Measurements from ENCODE around the gene FGD4. TPM values are rescaled to one million over a fixed set of nuclear protein-coding genes. Genes with fewer than 3 reads are reported as not detected.

FGD4 gene
- total RNA-seq, 4 donors from 2014 or later = 22.1 to 56.7 (median 38.0) TPM

- no peaks in the 10 kb centered on the region for H3K9me3 ChIP-seq
- no peak for ATAC-seq
- no peak overlapping the region for H3K27ac ChIP-seq
- 94 to 100% methylated on average over 2 of the region's 2 CpGs for WGBS, 2 donors (ENCODE audit: low coverage in 1 of 2)
- H3K36me3 ChIP-seq = peaks cover 0 to 4% of the 10 kb centered on the region in 2 donors
- H3K27me3 ChIP-seq = no peaks in the 10 kb centered on the region
- H3K4me3 ChIP-seq = no peak overlapping the region
- no peak for TF ChIP-seq POLR2A (IDR thresholded peaks at IDR 0.05)
- no peak for TF ChIP-seq EP300 (IDR thresholded peaks at IDR 0.05)
- no peak for TF ChIP-seq POLR2AphosphoS5 (IDR thresholded peaks at IDR 0.05)
- no peak for TF ChIP-seq CTCF (IDR thresholded peaks at IDR 0.05)
- H3K4me1 ChIP-seq = peaks cover 0 to 3% (median 0%) of the 10 kb centered on the region in 3 donors
Measured at GRCh38 chr12:32462908-32463307, 63.5 kb downstream of the FGD4 start.

- no peak for TF ChIP-seq EP300 (IDR thresholded peaks at IDR 0.05)
- no peak for TF ChIP-seq POLR2AphosphoS5 (IDR thresholded peaks at IDR 0.05)
- no peak for TF ChIP-seq POLR2A (IDR thresholded peaks at IDR 0.05)
- no peak for TF ChIP-seq CTCF (IDR thresholded peaks at IDR 0.05)
- no peak overlapping the region for H3K4me3 ChIP-seq
- ATAC-seq = no peak
- H3K27me3 ChIP-seq = no peaks in the 10 kb centered on the region
- no peak overlapping the region for H3K27ac ChIP-seq
- H3K9me3 ChIP-seq = no peaks in the 10 kb centered on the region
- no peaks in the 10 kb centered on the region for H3K4me1 ChIP-seq
- peaks cover 0 to 4% of the 10 kb centered on the region in 2 donors for H3K36me3 ChIP-seq
- WGBS, 2 donors (ENCODE audit: low coverage in 1 of 2) = 81 to 100% methylated on average over 1 of the region's 1 CpG
Measured at GRCh38 chr12:32466187-32466586, 66.8 kb downstream of the FGD4 start.

DNA sequence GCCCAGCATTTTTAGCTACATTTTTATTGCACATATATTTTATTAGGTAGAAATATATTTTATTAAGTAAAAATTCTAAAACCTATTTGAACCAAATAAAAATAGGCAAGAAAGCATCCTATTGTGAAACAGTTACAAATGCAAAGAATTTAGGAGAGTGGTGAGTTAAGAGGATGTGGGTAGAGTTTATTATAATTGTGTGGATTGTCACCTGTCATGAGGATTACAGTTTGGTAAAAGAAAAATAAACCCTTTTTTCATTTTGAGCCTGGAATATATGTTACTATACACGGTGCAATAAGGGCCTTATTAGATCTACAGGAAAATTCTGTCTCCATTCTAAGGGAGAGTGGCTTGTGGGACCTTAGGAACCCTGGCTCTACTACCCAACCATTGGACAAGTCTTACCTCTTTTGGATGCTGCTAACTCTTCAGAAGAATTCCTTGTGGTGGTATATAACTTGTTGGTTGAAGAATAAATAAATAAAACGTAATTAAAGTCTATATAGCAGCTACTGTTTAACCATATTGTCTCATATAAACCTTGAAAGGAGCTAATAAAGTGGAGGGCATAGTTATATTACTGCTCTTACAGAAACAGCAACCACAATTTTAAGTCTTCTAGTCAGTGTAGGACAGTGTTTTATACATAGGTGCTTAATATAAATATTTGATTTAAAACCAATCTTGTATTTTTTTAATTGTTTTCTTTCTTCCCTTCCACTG is 67.8 kb downstream of the FGD4 start:
- no peaks in the 10 kb centered on the region for H3K27me3 ChIP-seq
- no peaks in the 10 kb centered on the region for H3K9me3 ChIP-seq
- no peak overlapping the region for H3K4me3 ChIP-seq
- no peaks in the 10 kb centered on the region for H3K36me3 ChIP-seq
- no peak for ATAC-seq
- WGBS, 2 donors (ENCODE audit: low coverage in 1 of 2) = 48 to 56% methylated on average over 2 of the region's 2 CpGs
- no peak overlapping the region for H3K27ac ChIP-seq
- TF ChIP-seq POLR2AphosphoS5 (IDR thresholded peaks at IDR 0.05) = no peak
- TF ChIP-seq CTCF (IDR thresholded peaks at IDR 0.05) = no peak
- no peak for TF ChIP-seq POLR2A (IDR thresholded peaks at IDR 0.05)
- no peak for TF ChIP-seq EP300 (IDR thresholded peaks at IDR 0.05)
- H3K4me1 ChIP-seq = no peaks in the 10 kb centered on the region

DNA sequence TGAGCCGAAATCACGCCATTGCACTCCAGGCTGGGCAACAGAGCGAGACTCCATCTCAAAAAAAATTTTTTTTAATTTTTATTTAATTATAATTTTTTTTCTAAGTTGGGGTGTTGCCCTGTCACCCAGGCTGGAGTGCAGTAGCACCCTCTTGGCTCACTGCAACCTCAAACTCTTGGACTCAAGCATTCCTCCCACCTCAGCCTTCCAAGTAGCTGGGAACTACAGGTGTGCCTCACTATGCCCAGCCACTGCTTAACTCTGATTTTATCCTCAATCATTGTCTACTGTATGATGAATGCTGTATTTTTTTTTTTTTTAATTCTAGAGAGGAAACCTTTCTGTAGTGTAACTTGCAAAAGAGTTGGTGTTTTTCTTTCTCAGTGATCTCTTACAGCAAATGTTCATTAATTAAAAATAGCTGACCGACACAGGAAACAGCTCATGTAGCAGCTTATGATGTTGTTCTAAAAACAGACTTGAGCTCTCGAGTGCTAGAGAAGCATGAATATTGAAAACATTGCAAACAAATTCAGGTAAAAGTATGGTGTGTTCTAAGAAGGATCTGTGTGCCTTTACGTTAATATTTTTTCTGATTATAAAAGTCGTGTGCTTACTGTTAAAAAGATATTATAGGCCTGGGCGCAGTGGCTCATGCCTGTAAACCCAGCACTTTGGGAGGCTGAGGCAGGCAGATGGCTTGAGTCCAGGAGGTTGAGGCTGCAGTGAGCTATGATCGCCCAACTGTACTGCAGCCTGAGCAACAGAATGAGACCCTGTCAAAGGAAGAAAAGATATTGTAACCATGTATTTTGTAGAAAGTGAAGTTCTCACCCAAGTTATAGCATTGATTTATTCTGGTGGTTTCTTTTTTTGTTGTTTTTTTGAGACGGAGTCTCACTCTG is 68.9 kb downstream of the FGD4 start:
- WGBS, 2 donors (ENCODE audit: low coverage in 1 of 2) = 53 to 67% methylated on average over 10 of the region's 10 CpGs
- H3K4me3 ChIP-seq = no peak overlapping the region
- no peak for ATAC-seq
- no peaks in the 10 kb centered on the region for H3K4me1 ChIP-seq
- H3K36me3 ChIP-seq = no peaks in the 10 kb centered on the region
- H3K27me3 ChIP-seq = no peaks in the 10 kb centered on the region
- TF ChIP-seq POLR2AphosphoS5 (IDR thresholded peaks at IDR 0.05) = no peak
- TF ChIP-seq POLR2A (IDR thresholded peaks at IDR 0.05) = no peak
- TF ChIP-seq CTCF (IDR thresholded peaks at IDR 0.05) = no peak
- no peak for TF ChIP-seq EP300 (IDR thresholded peaks at IDR 0.05)
- no peak overlapping the region for H3K27ac ChIP-seq
- no peaks in the 10 kb centered on the region for H3K9me3 ChIP-seq
